ENCODE measurements around the gene CCDC28B. TPM values are rescaled to one million over a fixed set of nuclear protein-coding genes. Genes with fewer than 3 reads are reported as not detected.

The CCDC28B gene
- total RNA-seq, 1 experiment from 2014 or later, result 29.1 TPM

Other genes starting within 250 kb of the CCDC28B start
- gene KHDRBS1, start 186.7 kb upstream of the CCDC28B start, total RNA-seq (2014; rRNA removed; shearing (Covaris generic)), result 54.4 and 59.0 TPM in 2 replicates
- gene TMEM39B, start 127.7 kb upstream of the CCDC28B start, total RNA-seq (2014; rRNA removed; shearing (Covaris generic)), result 6.9 and 13.0 TPM in 2 replicates
- 39.7 and 40.6 TPM in 2 replicates for gene KPNA6, start 92.5 kb upstream of the CCDC28B start, total RNA-seq (2014; rRNA removed; shearing (Covaris generic))
- gene TXLNA, start 20.9 kb upstream of the CCDC28B start, total RNA-seq (2014; rRNA removed; shearing (Covaris generic)), result 48.4 and 57.0 TPM in 2 replicates
- 2.9 and 5.6 TPM in 2 replicates for gene IQCC, start 5.1 kb downstream of the CCDC28B start, total RNA-seq (2014; rRNA removed; shearing (Covaris generic))
- not detected in 2 replicates for gene DCDC2B, start 8.5 kb downstream of the CCDC28B start, total RNA-seq (2014; rRNA removed; shearing (Covaris generic))
- gene TMEM234, start 21.8 kb downstream of the CCDC28B start, total RNA-seq (2014; rRNA removed; shearing (Covaris generic)), result 14.9 and 16.2 TPM in 2 replicates
- 423 and 475 TPM in 2 replicates for gene EIF3I, start 21.8 kb downstream of the CCDC28B start, total RNA-seq (2014; rRNA removed; shearing (Covaris generic))
- 0.49 TPM in 1 of 2 replicates, not detected in the other for gene FAM167B, start 46.6 kb downstream of the CCDC28B start, total RNA-seq (2014; rRNA removed; shearing (Covaris generic))
- gene LCK, start 50.7 kb downstream of the CCDC28B start, total RNA-seq (2014; rRNA removed; shearing (Covaris generic)), result not detected in 2 replicates
- 115 and 121 TPM in 2 replicates for gene HDAC1, start 91.5 kb downstream of the CCDC28B start, total RNA-seq (2014; rRNA removed; shearing (Covaris generic))
- 31.7 and 47.7 TPM in 2 replicates for gene MARCKSL1, start 135.6 kb downstream of the CCDC28B start, total RNA-seq (2014; rRNA removed; shearing (Covaris generic))
- 0.29 and 0.84 TPM in 2 replicates for gene FAM229A, start 161.9 kb downstream of the CCDC28B start, total RNA-seq (2014; rRNA removed; shearing (Covaris generic))
- gene TSSK3, start 161.9 kb downstream of the CCDC28B start, total RNA-seq (2014; rRNA removed; shearing (Covaris generic)), result 0.12 and 0.39 TPM in 2 replicates
- 45.1 and 52.7 TPM in 2 replicates for gene BSDC1, start 193.8 kb downstream of the CCDC28B start, total RNA-seq (2014; rRNA removed; shearing (Covaris generic))

All from RPMI7951 (cell line).